22Rv1 (cell line): ENCODE measurements around the gene ZC3H13.

Experiments
- ZFX ChIP-seq: fragments of 450-650 bp; IDR thresholded peaks from 2 replicates; pipeline ENCODE4 v1.6.1; 2017; ENCODE audit warnings: antibody characterized with exemption, borderline replicate concordance
- TF ChIP-seq, protein P1 (sequence below): fragments of 450-650 bp; IDR thresholded peaks from 2 replicates; pipeline ENCODE4 v1.5.1; 2017; ENCODE audit warnings: mild to moderate bottlenecking

DNA sequence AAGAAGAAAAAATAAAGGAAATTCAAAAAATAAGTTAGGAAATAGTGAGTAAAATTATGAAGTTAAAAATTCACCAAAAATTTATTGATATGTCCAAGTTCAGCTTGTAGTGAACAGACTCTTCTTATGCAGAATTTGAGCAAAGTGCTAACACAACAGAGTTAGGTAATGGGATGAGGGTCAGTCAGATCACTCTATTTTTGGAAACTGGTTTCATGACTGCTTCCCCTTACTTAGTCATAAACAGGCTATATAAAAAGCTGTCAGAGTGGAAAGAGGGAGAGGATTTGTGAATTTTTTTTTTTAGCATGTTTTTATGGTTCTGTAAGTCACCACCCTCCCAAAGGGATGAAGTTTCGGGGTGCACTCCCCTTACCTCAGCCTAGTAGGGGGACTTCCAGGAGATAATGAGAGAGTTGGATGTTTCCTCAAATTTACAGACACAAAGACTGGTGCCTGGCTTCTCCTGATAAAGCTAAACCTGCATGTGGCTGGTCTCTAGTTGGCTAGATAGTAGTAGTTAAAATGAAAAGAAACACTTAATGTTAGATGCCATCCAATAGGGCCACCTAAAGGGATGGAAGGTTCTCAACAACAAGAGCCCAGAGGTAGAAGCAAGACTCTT is 47.8 kb upstream of the ZC3H13 start:
- no peak for TF ChIP-seq ZFX
- TF ChIP-seq, protein P1, sequence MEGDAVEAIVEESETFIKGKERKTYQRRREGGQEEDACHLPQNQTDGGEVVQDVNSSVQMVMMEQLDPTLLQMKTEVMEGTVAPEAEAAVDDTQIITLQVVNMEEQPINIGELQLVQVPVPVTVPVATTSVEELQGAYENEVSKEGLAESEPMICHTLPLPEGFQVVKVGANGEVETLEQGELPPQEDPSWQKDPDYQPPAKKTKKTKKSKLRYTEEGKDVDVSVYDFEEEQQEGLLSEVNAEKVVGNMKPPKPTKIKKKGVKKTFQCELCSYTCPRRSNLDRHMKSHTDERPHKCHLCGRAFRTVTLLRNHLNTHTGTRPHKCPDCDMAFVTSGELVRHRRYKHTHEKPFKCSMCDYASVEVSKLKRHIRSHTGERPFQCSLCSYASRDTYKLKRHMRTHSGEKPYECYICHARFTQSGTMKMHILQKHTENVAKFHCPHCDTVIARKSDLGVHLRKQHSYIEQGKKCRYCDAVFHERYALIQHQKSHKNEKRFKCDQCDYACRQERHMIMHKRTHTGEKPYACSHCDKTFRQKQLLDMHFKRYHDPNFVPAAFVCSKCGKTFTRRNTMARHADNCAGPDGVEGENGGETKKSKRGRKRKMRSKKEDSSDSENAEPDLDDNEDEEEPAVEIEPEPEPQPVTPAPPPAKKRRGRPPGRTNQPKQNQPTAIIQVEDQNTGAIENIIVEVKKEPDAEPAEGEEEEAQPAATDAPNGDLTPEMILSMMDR, result no peak
